Measurements from ENCODE around the gene TMEM221.
A peak's percentile ranks its signal among the peaks of the same experiment; 100 is the strongest.

TMEM221 gene

DNA sequence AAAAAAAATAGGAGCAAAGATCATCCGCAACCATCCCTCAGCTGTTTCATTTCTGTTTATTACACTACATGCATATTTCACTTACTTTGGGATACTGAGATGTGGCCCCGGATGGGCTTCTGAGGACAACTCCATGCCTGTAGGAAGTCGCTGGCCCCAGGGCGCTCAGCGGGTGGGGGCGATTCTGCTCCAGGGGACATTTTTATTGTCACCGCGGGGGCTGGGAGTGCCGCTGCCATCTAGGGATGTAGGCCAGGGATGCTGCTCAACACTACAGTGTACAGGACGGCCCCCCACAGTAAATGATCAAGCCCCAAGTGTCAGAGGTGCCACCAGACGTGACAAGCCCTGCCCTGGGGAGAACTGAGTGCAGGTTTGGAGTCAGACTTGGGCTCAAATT, 36.7 kb downstream of the TMEM221 start:
- H3K36me3 ChIP-seq (ENCODE audit: insufficient read depth, low read length) = no peaks in the 10 kb centered on the region
- H3K4me3 ChIP-seq (ENCODE audit: low read depth in 1 of 2, low read length in 2 of 2) = no peak overlapping the region
- H3K9ac ChIP-seq (ENCODE audit: low read length) = no peak overlapping the region
- no peaks in the 10 kb centered on the region for H3K27me3 ChIP-seq (ENCODE audit: control insufficient read depth in 1 of 2, insufficient read depth in 2 of 2, low read length in 2 of 2)
- peaks cover 6% of the 10 kb centered on the region for H3K4me1 ChIP-seq (ENCODE audit: insufficient read depth, low read length)
- no peaks in the 10 kb centered on the region for H3K9me3 ChIP-seq (ENCODE audit: low read length)
- H3K27ac ChIP-seq (ENCODE audit: low read depth, low read length) = no peak overlapping the region

DNA sequence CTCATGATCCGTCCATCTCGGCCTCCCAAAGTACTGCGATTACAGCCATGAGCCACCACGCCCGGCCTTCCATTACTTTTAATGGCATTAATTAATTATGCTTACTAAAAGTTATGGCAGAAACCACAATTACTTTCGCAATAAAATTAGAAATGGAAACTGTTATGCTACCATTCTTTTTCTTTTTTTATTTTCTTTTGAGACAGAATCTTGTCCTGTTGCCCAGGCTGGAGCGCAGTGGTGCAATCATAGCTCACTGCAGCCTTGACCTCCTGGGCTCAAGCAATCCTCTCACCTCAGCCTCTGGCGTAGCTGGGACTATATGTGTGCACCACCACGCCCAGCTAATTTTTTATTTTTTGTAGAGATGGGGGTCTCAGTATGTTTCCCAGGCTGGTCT, 38.5 kb downstream of the TMEM221 start:
- no peaks in the 10 kb centered on the region for H3K36me3 ChIP-seq (ENCODE audit: insufficient read depth, low read length)
- H3K27me3 ChIP-seq (ENCODE audit: control insufficient read depth in 1 of 2, insufficient read depth in 2 of 2, low read length in 2 of 2) = no peaks in the 10 kb centered on the region
- no peak overlapping the region for H3K27ac ChIP-seq (ENCODE audit: low read depth, low read length)
- H3K4me3 ChIP-seq (ENCODE audit: low read depth in 1 of 2, low read length in 2 of 2) = no peak overlapping the region
- H3K4me1 ChIP-seq (ENCODE audit: insufficient read depth, low read length) = peaks cover 6% of the 10 kb centered on the region
- no peak overlapping the region for H3K9ac ChIP-seq (ENCODE audit: low read length)
- H3K9me3 ChIP-seq (ENCODE audit: low read length) = no peaks in the 10 kb centered on the region

DNA sequence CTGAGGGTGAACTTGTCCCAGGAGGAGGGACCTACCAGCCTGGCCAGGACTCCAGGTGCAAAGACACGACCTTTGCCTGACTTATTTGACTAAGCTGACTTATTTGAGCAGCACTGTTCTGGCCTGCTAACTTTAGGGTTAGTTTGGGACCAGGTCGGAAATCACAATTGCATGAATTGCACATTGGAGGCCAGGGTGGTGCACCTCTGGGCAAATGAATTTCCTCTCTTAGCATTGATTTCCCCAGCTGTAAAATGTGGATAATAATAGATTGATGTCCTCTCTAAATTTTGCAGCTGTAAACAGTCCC, 41.6 kb downstream of the TMEM221 start:
- Histone ChIP-seq H3K4me1 (ENCODE audit: insufficient read depth, low read length) (peaks cover 8% of the 10 kb centered on the region), H3K27ac (ENCODE audit: low read depth, low read length) (no peak overlapping the region), H3K36me3 (ENCODE audit: insufficient read depth, low read length) (no peaks in the 10 kb centered on the region), H3K4me3 (ENCODE audit: low read depth in 1 of 2, low read length in 2 of 2) (peak overlapping the region in 1 of 2 donors; percentile 53), H3K9me3 (ENCODE audit: low read length) (no peaks in the 10 kb centered on the region), H3K27me3 (ENCODE audit: control insufficient read depth in 1 of 2, insufficient read depth in 2 of 2, low read length in 2 of 2) (no peaks in the 10 kb centered on the region), H3K9ac (ENCODE audit: low read length) (peak overlapping the region; percentile 3)

DNA sequence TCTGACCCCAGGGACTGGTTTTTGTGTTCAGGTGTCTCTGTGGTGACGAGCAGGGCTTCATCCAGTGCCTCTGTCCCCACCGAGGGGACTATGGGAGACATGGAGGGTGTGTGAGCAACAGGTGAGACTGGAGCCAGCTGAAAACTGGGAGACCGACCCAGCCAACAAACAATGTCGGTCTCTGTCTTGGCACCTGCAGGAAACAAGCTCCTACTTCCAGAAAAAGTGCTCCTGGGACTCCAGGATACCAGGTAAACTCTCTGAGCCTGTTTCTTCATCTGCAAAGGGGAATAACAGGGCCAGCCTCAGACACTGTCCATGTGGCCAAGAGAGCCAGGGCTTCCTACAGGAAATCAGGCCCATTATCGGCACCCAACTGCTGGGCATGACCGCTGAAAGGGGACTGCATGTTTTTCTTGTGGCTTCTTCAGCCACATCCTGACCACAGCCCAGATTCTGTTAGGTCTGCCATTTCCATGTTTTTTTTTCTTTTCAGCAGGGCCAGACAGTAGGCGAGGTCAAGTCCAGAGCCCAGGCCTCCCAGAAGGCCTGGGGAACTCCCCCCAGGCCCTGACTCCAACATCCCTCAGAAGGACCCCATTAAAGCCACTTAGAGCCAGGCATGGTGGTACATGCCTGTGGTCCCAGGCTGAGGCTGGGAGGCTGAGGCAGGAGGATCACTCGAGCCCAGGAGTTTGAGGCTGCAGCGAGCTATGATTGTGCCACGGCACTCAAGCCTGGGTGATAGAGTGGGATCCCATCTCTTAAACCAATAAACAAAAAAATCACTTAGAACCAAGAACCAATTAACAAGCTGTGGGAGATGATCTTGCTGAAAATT, 42.2 kb downstream of the TMEM221 start:
- Histone ChIP-seq H3K9me3 (ENCODE audit: low read length) (no peaks in the 10 kb centered on the region), H3K4me1 (ENCODE audit: insufficient read depth, low read length) (peaks cover 8% of the 10 kb centered on the region), H3K4me3 (ENCODE audit: low read depth in 1 of 2, low read length in 2 of 2) (peak overlapping the region; percentile 47 to 53), H3K27me3 (ENCODE audit: control insufficient read depth in 1 of 2, insufficient read depth in 2 of 2, low read length in 2 of 2) (no peaks in the 10 kb centered on the region), H3K36me3 (ENCODE audit: insufficient read depth, low read length) (no peaks in the 10 kb centered on the region), H3K9ac (ENCODE audit: low read length) (peak overlapping the region; percentile 3), H3K27ac (ENCODE audit: low read depth, low read length) (peak overlapping the region; percentile 66)

DNA sequence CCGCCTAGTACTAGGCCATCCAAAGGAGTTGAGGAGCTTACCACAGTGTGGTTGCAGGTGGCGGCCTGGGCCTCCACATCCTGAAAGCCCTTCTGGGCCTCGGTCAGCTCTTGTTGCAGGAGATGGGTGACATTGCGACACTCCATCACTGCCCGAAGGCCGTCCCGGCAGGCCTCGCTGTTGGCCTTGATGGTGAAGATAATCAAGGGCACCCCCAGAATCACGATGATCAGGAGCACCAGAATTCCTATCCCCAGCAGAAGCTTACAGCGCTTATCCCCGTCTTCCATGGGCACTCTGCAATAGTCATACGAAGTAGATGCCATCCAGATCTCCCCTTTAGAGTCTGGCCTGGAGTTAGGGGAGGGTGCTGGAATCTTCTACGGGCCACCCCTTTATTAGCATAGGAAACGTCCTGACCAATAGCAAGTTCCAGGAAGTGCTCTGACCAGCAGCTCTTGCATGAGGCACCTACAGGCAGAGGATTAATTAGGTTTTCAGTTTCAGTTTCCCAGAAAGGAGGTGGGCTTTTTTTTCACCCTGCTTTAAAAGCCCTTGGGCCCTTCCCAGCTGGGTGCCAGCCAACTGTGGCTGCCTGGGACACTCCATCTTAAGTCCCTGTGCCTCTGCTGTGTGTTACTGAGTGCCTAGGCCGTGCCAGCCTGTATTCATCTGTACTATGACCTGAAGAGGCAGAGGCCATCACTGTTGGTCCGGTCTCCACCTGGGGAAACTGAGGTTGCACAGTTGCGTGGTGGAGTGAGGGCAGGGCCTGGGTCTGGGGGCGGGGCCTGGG, 43.0 kb downstream of the TMEM221 start, which contains the start of gene BST2:
Gene BST2 (minus strand): TSS at position 381 of the 796 bp plus-strand sequence. CDS start 55 bp downstream, at position 326.
- peak within 1 kb of the TSS; percentile 47 to 53 for H3K4me3 ChIP-seq (ENCODE audit: low read depth in 1 of 2, low read length in 2 of 2)
- no peaks in the 10 kb centered on the region for H3K9me3 ChIP-seq (ENCODE audit: low read length)
- no peak within 1 kb of the TSS for H3K9ac ChIP-seq (ENCODE audit: low read length)
- no peaks in the 10 kb centered on the region for H3K27me3 ChIP-seq (ENCODE audit: control insufficient read depth in 1 of 2, insufficient read depth in 2 of 2, low read length in 2 of 2)
- H3K27ac ChIP-seq (ENCODE audit: low read depth, low read length) = peak within 1 kb of the TSS; percentile 72
- H3K4me1 ChIP-seq (ENCODE audit: insufficient read depth, low read length) = peaks cover 8% of the 10 kb centered on the region
- no peaks in the 10 kb centered on the region for H3K36me3 ChIP-seq (ENCODE audit: insufficient read depth, low read length)

DNA sequence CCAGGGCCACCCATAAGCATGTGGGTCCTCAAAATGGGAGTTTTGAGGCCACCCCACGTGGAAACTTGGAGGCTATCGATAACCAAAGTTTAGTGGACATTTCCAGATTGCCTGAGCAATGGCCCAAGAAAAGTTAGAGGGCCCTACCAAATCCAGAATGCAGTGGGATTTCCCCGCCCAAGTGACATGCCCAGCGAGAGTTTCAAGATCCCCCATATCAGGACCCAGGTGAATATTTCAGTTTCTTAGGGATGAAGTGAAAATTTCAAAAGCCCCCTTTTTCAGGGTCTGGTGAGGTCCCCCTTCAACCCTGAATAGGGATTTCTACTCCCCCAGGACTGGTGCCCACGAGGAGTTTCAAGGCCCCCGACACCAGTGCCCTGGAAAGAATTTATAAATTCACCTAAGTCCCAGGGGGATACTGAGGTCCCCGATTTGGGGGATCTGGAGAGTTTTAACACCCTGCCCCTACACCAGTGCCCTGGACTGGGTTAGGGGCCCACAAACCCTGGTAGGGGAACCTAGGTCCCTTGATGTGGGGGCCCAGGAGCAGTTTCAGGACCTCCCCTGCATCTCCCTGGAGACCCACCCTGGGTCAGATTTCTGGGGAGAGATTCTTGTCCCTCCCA, 43.7 kb downstream of the TMEM221 start:
- Histone ChIP-seq H3K27ac (ENCODE audit: low read depth, low read length) (peak overlapping the region; percentile 72), H3K9ac (ENCODE audit: low read length) (no peak overlapping the region), H3K27me3 (ENCODE audit: control insufficient read depth in 1 of 2, insufficient read depth in 2 of 2, low read length in 2 of 2) (no peaks in the 10 kb centered on the region), H3K4me3 (ENCODE audit: low read depth in 1 of 2, low read length in 2 of 2) (peak overlapping the region; percentile 47 to 53), H3K4me1 (ENCODE audit: insufficient read depth, low read length) (peaks cover 8% of the 10 kb centered on the region), H3K36me3 (ENCODE audit: insufficient read depth, low read length) (no peaks in the 10 kb centered on the region), H3K9me3 (ENCODE audit: low read length) (no peaks in the 10 kb centered on the region)

DNA sequence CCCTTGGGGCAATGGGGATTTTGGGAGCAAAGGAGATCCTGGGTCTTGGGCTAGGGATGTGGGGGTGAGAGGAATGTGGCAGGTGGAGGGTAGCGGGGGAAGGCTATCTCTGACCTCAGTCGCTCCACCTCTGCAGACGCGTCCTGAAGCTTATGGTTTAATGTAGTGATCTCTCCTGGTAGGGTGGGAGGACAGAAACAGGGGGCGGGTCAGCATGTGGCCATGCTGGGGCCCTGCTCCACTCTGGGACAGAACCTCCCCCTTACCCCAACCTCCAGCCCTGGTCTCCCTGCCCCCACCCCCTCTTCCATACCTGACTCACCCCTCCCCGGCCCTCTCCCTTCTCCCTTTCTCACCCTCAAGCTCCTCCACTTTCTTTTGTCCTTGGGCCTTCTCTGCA, 44.5 kb downstream of the TMEM221 start:
- H3K27me3 ChIP-seq (ENCODE audit: control insufficient read depth in 1 of 2, insufficient read depth in 2 of 2, low read length in 2 of 2) = no peaks in the 10 kb centered on the region
- peaks cover 8% of the 10 kb centered on the region for H3K4me1 ChIP-seq (ENCODE audit: insufficient read depth, low read length)
- no peaks in the 10 kb centered on the region for H3K9me3 ChIP-seq (ENCODE audit: low read length)
- H3K4me3 ChIP-seq (ENCODE audit: low read depth in 1 of 2, low read length in 2 of 2) = peak overlapping the region in 1 of 2 donors; percentile 53
- no peak overlapping the region for H3K27ac ChIP-seq (ENCODE audit: low read depth, low read length)
- H3K9ac ChIP-seq (ENCODE audit: low read length) = no peak overlapping the region
- no peaks in the 10 kb centered on the region for H3K36me3 ChIP-seq (ENCODE audit: insufficient read depth, low read length)

DNA sequence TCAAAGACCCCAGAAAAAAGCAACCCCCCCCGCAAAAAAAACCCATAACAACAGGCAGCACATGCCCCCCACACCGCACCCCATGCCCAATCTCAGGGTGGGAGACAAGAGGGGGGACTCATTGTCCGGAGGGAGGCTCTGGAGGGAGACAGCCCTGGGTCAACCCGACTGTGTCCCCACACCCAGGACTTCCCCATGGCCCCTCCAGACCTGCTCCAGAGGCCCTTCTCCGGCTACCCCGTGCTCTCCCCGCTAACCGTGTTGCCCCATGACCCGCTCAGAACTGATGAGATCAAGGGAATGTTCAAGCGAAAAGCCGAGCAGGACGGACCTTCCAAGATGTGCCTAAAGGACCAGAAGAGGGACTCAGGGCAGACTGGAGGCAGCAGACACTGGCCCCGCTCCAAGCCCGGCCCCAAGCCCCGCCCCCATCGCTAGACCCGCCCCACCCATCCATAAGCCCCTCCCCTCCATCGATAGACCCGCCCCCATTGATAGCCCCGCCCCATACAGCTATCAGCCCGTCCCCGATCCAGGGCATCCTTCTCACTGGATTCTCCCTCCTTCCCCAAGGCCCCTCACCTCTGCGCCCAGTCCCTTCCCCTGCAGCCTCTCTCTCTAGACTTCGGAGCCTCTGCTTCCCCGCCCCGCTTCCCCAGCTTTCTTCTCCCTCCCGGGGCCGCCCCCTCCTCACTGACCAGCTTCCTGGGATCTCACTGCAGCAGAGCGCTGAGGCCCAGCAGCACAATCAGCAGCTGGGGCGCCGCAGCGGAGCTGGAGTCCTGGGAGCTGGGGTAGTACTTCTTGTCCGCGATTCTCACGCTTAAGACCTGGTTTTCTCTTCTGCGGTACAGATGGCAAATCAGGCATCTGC, 45.2 kb downstream of the TMEM221 start:
- Histone ChIP-seq H3K27ac (ENCODE audit: low read depth, low read length) (no peak overlapping the region), H3K9ac (ENCODE audit: low read length) (no peak overlapping the region), H3K4me3 (ENCODE audit: low read depth in 1 of 2, low read length in 2 of 2) (no peak overlapping the region), H3K27me3 (ENCODE audit: control insufficient read depth in 1 of 2, insufficient read depth in 2 of 2, low read length in 2 of 2) (no peaks in the 10 kb centered on the region), H3K4me1 (ENCODE audit: insufficient read depth, low read length) (peaks cover 8% of the 10 kb centered on the region), H3K36me3 (ENCODE audit: insufficient read depth, low read length) (no peaks in the 10 kb centered on the region), H3K9me3 (ENCODE audit: low read length) (no peaks in the 10 kb centered on the region)

DNA sequence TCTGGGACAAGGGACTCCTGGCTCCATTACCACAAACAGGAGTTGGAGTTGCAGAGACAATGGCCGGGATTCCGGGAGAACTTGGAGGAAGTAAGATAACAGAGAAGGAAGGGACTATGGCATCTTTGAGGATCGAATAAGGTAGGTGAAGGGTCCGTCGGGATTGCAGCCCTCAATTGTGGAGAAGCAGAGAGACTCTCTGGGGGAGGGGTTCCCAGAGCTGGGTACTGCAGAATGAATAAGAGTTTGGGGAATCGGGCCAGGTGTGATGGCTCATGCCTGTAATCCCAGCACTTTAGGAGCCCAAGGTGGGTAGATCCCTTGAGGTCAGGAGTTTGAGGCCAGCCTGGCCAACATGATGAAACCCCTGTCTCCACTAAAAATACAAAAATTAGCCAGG, 46.8 kb downstream of the TMEM221 start:
- Histone ChIP-seq H3K9me3 (ENCODE audit: low read length) (no peaks in the 10 kb centered on the region), H3K27ac (ENCODE audit: low read depth, low read length) (no peak overlapping the region), H3K9ac (ENCODE audit: low read length) (no peak overlapping the region), H3K4me3 (ENCODE audit: low read depth in 1 of 2, low read length in 2 of 2) (no peak overlapping the region), H3K27me3 (ENCODE audit: control insufficient read depth in 1 of 2, insufficient read depth in 2 of 2, low read length in 2 of 2) (no peaks in the 10 kb centered on the region), H3K36me3 (ENCODE audit: insufficient read depth, low read length) (no peaks in the 10 kb centered on the region), H3K4me1 (ENCODE audit: insufficient read depth, low read length) (peaks cover 8% of the 10 kb centered on the region)

DNA sequence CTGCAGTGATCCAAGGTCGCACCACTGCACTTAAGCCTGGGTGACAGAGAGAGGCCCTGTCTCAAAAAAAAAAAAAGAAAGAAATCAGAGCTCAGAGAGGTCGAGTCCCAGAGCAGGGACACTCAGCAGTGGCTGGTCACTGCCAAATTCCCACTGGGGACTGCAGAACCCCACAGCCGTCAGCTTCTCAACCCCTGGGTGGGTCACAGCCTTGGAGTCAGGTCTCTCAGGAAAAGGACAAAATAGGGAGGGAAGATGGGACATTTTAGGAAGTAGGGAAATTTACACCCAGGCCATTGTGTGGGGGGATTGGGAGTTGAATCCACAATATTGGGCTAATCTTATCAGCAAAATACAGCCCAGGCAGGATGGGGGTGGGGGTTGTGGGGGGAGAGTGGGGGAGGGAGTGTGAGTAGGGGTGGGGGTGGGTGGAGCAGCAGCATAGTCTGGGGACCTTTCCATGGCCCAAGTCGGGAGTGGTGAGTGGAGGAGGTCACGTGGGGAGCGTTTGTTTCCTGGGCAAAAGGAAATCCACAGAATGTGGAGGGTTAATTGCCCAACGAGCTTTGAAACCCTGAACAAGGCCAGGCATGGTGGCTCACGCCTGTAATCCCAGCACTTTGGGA, 49.5 kb downstream of the TMEM221 start:
- no peaks in the 10 kb centered on the region for H3K9me3 ChIP-seq (ENCODE audit: low read length)
- H3K27me3 ChIP-seq (ENCODE audit: control insufficient read depth in 1 of 2, insufficient read depth in 2 of 2, low read length in 2 of 2) = peaks cover 6 to 13% of the 10 kb centered on the region in 2 donors
- H3K9ac ChIP-seq (ENCODE audit: low read length) = no peak overlapping the region
- no peak overlapping the region for H3K4me3 ChIP-seq (ENCODE audit: low read depth in 1 of 2, low read length in 2 of 2)
- H3K4me1 ChIP-seq (ENCODE audit: insufficient read depth, low read length) = no peaks in the 10 kb centered on the region
- no peaks in the 10 kb centered on the region for H3K36me3 ChIP-seq (ENCODE audit: insufficient read depth, low read length)
- H3K27ac ChIP-seq (ENCODE audit: low read depth, low read length) = no peak overlapping the region

Measured in muscle layer of colon (tissue), 2 donors.